HepG2 (cell line): Measurements from ENCODE around the gene MTCH1. TPM values are rescaled to one million over a fixed set of nuclear protein-coding genes. Genes with fewer than 3 reads are reported as not detected.

Source experiments
- ATAC-seq: fragments of 200-7000 bp; cut with Tn5 transposase; 3 replicates; pipeline ENCODE4 v1.9.1; 2020; ENCODE audit warnings: mild to moderate bottlenecking, moderate library complexity
- BruUV-seq: library from RNA; stranded (reverse); fragments of 400-500 nt; replicated peaks from 2 replicates; lab custom pipeline; 2021; lab: Mats Ljungman, UMichigan
- CTCF ChIA-PET: fragments of 300-600 bp; formaldehyde crosslinking; extraction: SDS; loops from one replicate; lab custom pipeline; 2021; ENCODE audit warnings: low total read pairs, inconsistent platforms, low intra/inter-chr PET ratio; lab: Yijun Ruan, JAX
- POLR2A ChIA-PET: fragments of 350-600 bp; sonication (Branson Sonifier 250); formaldehyde crosslinking; loops from one replicate; lab custom pipeline; 2020; ENCODE audit warnings: antibody characterized with exemption, inconsistent platforms; lab: Yijun Ruan, JAX
- DNase-seq: peaks from one replicate; pipeline ENCODE4 v3.0.0-alpha.2; 2015; ENCODE audit warnings: low spot score
- FAIRE-seq: peaks from 3 replicates; lab custom pipeline; 2011; peaks lifted over from hg19 to GRCh38; lab: Jason Lieb, UNC
- H2AFZ ChIP-seq: one replicate; pipeline ENCODE4 v1.6.1; 2011; ENCODE audit warnings: low read length, inconsistent platforms
- H3K27ac ChIP-seq: fragments of 300-600 bp; 3 replicates; pipeline ENCODE4 v1.8.0; 2011; ENCODE audit warnings: mixed run types, mild to moderate bottlenecking, mixed read lengths, low read length, inconsistent platforms; ENCODE audit not compliant: insufficient read depth; ENCODE audit errors: extremely low read length
- H3K27me3 ChIP-seq, 2 experiments: fragments of 200-600 bp in 1 of 2; 2 replicates in 1 of 2; 3 replicates in 1 of 2; pipeline versions ENCODE4 v1.6.0 to v1.8.0; 2011; ENCODE audit warnings: low read length in 2 of 2, mild to moderate bottlenecking in 2 of 2, moderate library complexity in 2 of 2, inconsistent platforms in 1 of 2; ENCODE audit not compliant: insufficient read depth in 2 of 2, control insufficient read depth in 1 of 2
- H3K36me3 ChIP-seq, 2 experiments: fragments of 200-600 bp in 1 of 2; replicated peaks in 1 of 2; 2 replicates in 1 of 2; 3 replicates in 1 of 2; pipeline versions ENCODE4 v1.5.1 to v1.8.0; 2011; ENCODE audit warnings: low read length in 2 of 2, inconsistent platforms in 1 of 2; ENCODE audit not compliant: insufficient read depth in 2 of 2, control insufficient read depth in 1 of 2
- H3K4me1 ChIP-seq: 2 replicates; pipeline ENCODE4 v1.5.1; 2012; ENCODE audit warnings: low read length, inconsistent platforms; ENCODE audit not compliant: insufficient read depth
- H3K4me2 ChIP-seq: 2 replicates; pipeline ENCODE4 v1.6.0; 2011; ENCODE audit warnings: low read depth, low read length, inconsistent platforms
- H3K4me3 ChIP-seq, 3 experiments: fragments of 200-600 bp in 1 of 3; sonication (generic), shearing (Covaris generic) in 1 of 3; replicated peaks in 1 of 3; 2 replicates each; pipeline ENCODE4 v1.5.1; 2011 to 2016; ENCODE audit warnings: low read length in 3 of 3, inconsistent platforms in 2 of 3, low read depth in 2 of 3, mild to moderate bottlenecking in 2 of 3, control low read depth in 1 of 3, mixed read lengths in 1 of 3; ENCODE audit not compliant: insufficient read depth in 1 of 3
- H3K79me2 ChIP-seq: one replicate; pipeline ENCODE4 v1.6.1; 2011; ENCODE audit warnings: low read length, inconsistent platforms; ENCODE audit not compliant: insufficient read depth
- H3K9ac ChIP-seq: 2 replicates; pipeline ENCODE4 v1.6.0; 2011; ENCODE audit warnings: mild to moderate bottlenecking, low read depth, low read length, inconsistent platforms; ENCODE audit not compliant: insufficient read depth
- H3K9me3 ChIP-seq: 2 replicates; pipeline ENCODE4 v1.5.1; 2012; ENCODE audit warnings: mild to moderate bottlenecking, low read length
- H4K20me1 ChIP-seq: 2 replicates; pipeline ENCODE4 v1.6.0; 2011; ENCODE audit warnings: inconsistent platforms, mild to moderate bottlenecking, low read length, moderate library complexity; ENCODE audit not compliant: insufficient read depth
- ARID2 ChIP-seq: sonication (generic); formaldehyde crosslinking; IDR thresholded peaks from 2 replicates; pipeline ENCODE4 v1.8.1; 2022; ENCODE audit warnings: mild to moderate bottlenecking, missing genetic modification reagents, borderline replicate concordance
- CHD2 ChIP-seq: IDR thresholded peaks from 2 replicates; pipeline ENCODE4 v1.6.1; 2011; ENCODE audit warnings: low read depth, low read length, improper control_type of control experiment
- EEA1 ChIP-seq: sonication (generic); formaldehyde crosslinking; IDR thresholded peaks from 2 replicates; pipeline ENCODE4 v1.5.1; 2020; ENCODE audit warnings: mild to moderate bottlenecking, missing genetic modification reagents, borderline replicate concordance
- LCORL ChIP-seq, 2 experiments: fragments of 450-650 bp in 1 of 2; sonication (generic) in 1 of 2; formaldehyde crosslinking in 1 of 2; IDR thresholded peaks; 2 replicates each; pipeline versions ENCODE4 v1.5.0 to v1.6.1; 2017 to 2020; ENCODE audit warnings: antibody characterized with exemption in 1 of 2, missing genetic modification reagents in 1 of 2
- POGK ChIP-seq: sonication (generic); formaldehyde crosslinking; conservative IDR thresholded peaks from 2 replicates; pipeline ENCODE4 v1.8.0; 2022; ENCODE audit warnings: mild to moderate bottlenecking, moderate library complexity, missing genetic modification reagents
- RAD21 ChIP-seq: fragments of 450-650 bp; formaldehyde crosslinking; IDR thresholded peaks from 2 replicates; pipeline ENCODE4 v1.5.0; 2020; ENCODE audit warnings: mild to moderate bottlenecking
- ZFP91 ChIP-seq: sonication (generic); formaldehyde crosslinking; IDR thresholded peaks from 2 replicates; pipeline ENCODE4 v1.9.0; 2022; ENCODE audit warnings: missing genetic modification reagents, mild to moderate bottlenecking, borderline replicate concordance
- ZKSCAN8 ChIP-seq: IDR thresholded peaks from 2 replicates; pipeline ENCODE4 v1.6.1; 2016; ENCODE audit warnings: borderline replicate concordance, missing genetic modification reagents, missing compliant biosample characterization
- ZNF281 ChIP-seq: sonication (generic); formaldehyde crosslinking; IDR thresholded peaks from 2 replicates; pipeline ENCODE4 v1.4.0; 2020; ENCODE audit warnings: missing genetic modification reagents, borderline replicate concordance
- ZNF652 ChIP-seq: IDR thresholded peaks from 2 replicates; pipeline ENCODE4 v1.6.1; 2016; ENCODE audit warnings: low read depth, borderline replicate concordance
- ZNF775 ChIP-seq: sonication (generic); formaldehyde crosslinking; IDR thresholded peaks from 2 replicates; pipeline ENCODE4 v1.4.0; 2020; ENCODE audit warnings: missing genetic modification reagents, mild to moderate bottlenecking, moderate library complexity, borderline replicate concordance
- ZSCAN12 ChIP-seq: sonication (generic); formaldehyde crosslinking; IDR thresholded peaks from 2 replicates; pipeline ENCODE4 v1.9.0; 2021; ENCODE audit warnings: mild to moderate bottlenecking, missing genetic modification reagents
- ZSCAN20 ChIP-seq: sonication (generic); formaldehyde crosslinking; IDR thresholded peaks from 2 replicates; pipeline ENCODE4 v1.4.0; 2020; ENCODE audit warnings: missing genetic modification reagents, mild to moderate bottlenecking, borderline replicate concordance
- ZSCAN31 ChIP-seq: sonication (generic); formaldehyde crosslinking; IDR thresholded peaks from 2 replicates; pipeline ENCODE4 v1.5.0; 2020; ENCODE audit warnings: low read depth, mild to moderate bottlenecking, missing genetic modification reagents
- WGBS: methylation state at CpG from one replicate; pipeline ENCODE4 v1.1.6; 2017; ENCODE audit warnings: low lambda C conversion rate; 5-methylcytosine and 5-hydroxymethylcytosine counted together
- in situ Hi-C: cut with HindIII; loops from 2 replicates; pipeline ENCODE4 v1.10.0; 2017; ENCODE audit warnings: low pct_unique_long_range_greater_than_20kb; ENCODE audit not compliant: extremely low pct_ligation_motif_present
- intact Hi-C: fragments of 100-400 bp; cut with micrococcal nuclease; formaldehyde crosslinking; loops from one replicate; pipeline ENCODE4 v1.10.0; 2022; ENCODE audit not compliant: unreplicated experiment
- polyA plus RNA-seq, 8 experiments: library from polyadenylated mRNA; depleted of rRNA in 3 of 8; stranded (reverse) in 7 of 8; unstranded in 1 of 8; fragments of >200 nt; fragmentation: Illumina TruSeq in 4 of 8; extraction: Trizol in 4 of 8; gene quantifications; 2 replicates each; pipeline versions ENCODE4 v1.2.1 to v1.2.3, GENCODE V29; 2011 to 2016; ENCODE audit warnings: low read depth in 4 of 8, missing spikeins in 1 of 8, mixed read lengths in 1 of 8; ENCODE audit not compliant: insufficient read depth in 1 of 8
- total RNA-seq, 5 experiments: library from RNA; depleted of rRNA; stranded (reverse); fragments of >200 nt; fragmentation: Illumina TruSeq; extraction: Trizol; gene quantifications; 2 replicates each; pipeline ENCODE4 v1.2.3, GENCODE V29; 2016; ENCODE audit warnings: low read depth in 1 of 5

The MTCH1 gene
- total and polyA plus RNA-seq, 2 of the 13 experiments (the other 11 are each of a cell fraction or from before 2014, with no cell fraction given), result 86.2 to 144 TPM

- no peaks in the 10 kb centered on the region for H3K36me3 ChIP-seq
- in situ Hi-C loops, result loop anchor here (10.0 kb wide), 2 partner anchors 134 to 244 kb away; partner anchors contain the start of gene C6orf89
- TF ChIP-seq ZFP91 (peak; percentile 0; the same call in 1 of the 2 replicates), CHD2 (no peak; the same call in 1 of the 2 replicates), RAD21 (peak; percentile 82), LCORL (IDR thresholded peaks at IDR 0.05) (no peak), LCORL (CRISPR knock-in tag; IDR thresholded peaks at IDR 0.05) (no peak), ZNF281 (CRISPR knock-in tag) (no peak; the same call in 1 of the 2 replicates), ZSCAN20 (CRISPR knock-in tag) (no peak), ARID2 (CRISPR knock-in tag) (0 out of 2 replicates have a peak, but pooled peaks have one; percentile 47), ZNF775 (CRISPR knock-in tag) (no peak), ZSCAN12 (no peak), ZKSCAN8 (CRISPR knock-in tag) (peak; percentile 29; the same call in 1 of the 2 replicates), ZSCAN31 (CRISPR knock-in tag) (peak; percentile 78), ZNF652 (CRISPR knock-in tag) (no peak; the same call in 1 of the 2 replicates), EEA1 (CRISPR knock-in tag) (no peak), POGK (CRISPR knock-in tag) (peak; percentile 57; the same call in 1 of the 2 replicates)
Observed at GRCh38 chr6:37018198-37019064, 32.4 kb upstream of the MTCH1 start.

More at GRCh38 chr6:37018198-37019064, 32.4 kb upstream of the MTCH1 start:
- ATAC-seq, result peak; percentile 95
- Histone ChIP-seq H4K20me1 (no peaks in the 10 kb centered on the region), H3K27ac (no peak overlapping the region), H3K79me2 (no peaks in the 10 kb centered on the region), H3K4me3 (no peak overlapping the region), H3K27me3 (peaks cover 4 to 15% of the 10 kb centered on the region in 2 experiments; a peak in 2 of 5 replicates), H3K9ac (no peak overlapping the region), H3K9me3 (no peaks in the 10 kb centered on the region), H3K4me2 (peak overlapping the region; percentile 13), H2AFZ (no peak overlapping the region), H3K4me1 (peaks cover 39% of the 10 kb centered on the region)
- intact Hi-C loops, result loop anchor here (1.0 to 5.0 kb wide), 6 partner anchors 34 to 252 kb away; partner anchors contain the start of gene C6orf89
- under 1% methylated on average over 8 of the region's 8 CpGs for WGBS
- peak; percentile 90 for DNase-seq
- ChIA-PET CTCF (interaction anchor here (0.9 to 7.8 kb wide), 16 partner anchors 10 to 296 kb away, joined by 3 to 268 read pairs (median 5); partner anchors contain the start of genes C6orf89 and MTCH1), POLR2A (interaction anchor here (0.9 to 2.8 kb wide), 8 partner anchors 32 to 192 kb away, joined by 3 to 14 read pairs (median 5); partner anchors contain the start of genes C6orf89 and MTCH1)
- peak; percentile 93 for FAIRE-seq
- no TSS peak for BruUV-seq
